NCI-H460 (cell line): ENCODE measurements around the gene GALNTL6. TPM values are rescaled to one million over a fixed set of nuclear protein-coding genes. Genes with fewer than 3 reads are reported as not detected.
"Not testable (repeated sequence)": the region's sequence is repeated elsewhere in the genome, so short reads cannot be mapped to it uniquely, and the experiment has no call there.

Source experiments
- DNase-seq: peaks from one replicate; pipeline ENCODE4 v3.0.0-alpha.2; 2016; ENCODE audit warnings: low read depth; ENCODE audit errors: extremely low read depth
- total RNA-seq: library from RNA; depleted of rRNA; stranded (reverse); fragments of >200 nt; shearing (Covaris generic); gene quantifications from 2 replicates; pipeline ENCODE4 v1.2.3, GENCODE V29; 2014

The GALNTL6 gene
- total RNA-seq, 1 experiment from 2014 or later, result 0.57 TPM

GRCh38 chr4:172957216-172957615, 1144.0 kb downstream of the GALNTL6 start:
- DNase-seq, result no peak

DNA sequence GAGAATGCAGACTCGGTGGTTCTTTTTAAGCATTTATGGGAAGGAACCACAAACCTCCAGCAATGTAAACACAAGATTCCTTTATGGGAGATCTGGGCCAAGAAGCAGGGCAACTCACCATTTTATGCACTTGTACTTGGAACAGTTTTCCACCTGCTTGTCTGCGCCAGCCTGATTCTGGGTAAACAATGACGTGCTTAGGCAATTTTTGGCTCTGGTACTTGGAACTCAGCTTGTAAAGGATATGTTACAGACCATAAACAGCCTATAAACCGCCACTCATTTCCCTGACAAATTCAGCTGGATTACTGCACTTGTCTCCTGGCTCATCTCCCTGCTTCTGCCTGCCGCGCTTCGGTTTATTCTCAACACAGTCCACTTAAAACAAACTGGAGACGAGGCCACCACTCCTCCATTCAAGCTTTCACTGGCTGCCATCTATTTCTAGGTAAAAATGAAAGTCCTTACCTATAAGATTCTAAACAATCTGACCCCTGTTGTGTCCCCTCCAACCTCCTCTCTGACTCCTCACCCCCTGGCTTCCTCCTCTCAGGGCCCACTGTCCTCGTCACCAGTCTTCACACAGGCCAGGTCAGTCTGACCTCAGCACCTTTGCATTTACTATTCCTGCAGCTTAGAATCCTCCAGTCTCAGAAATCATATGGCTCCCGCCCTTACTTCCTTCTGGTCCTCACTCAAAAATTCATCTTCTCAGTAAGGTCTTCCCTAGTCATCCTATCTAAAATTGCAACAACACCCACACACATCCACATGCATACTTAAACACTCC, 1149.6 kb downstream of the GALNTL6 start:
- DNase-seq, result no peak

- no peak for DNase-seq
Measured at GRCh38 chr4:172963498-172964294, 1150.5 kb downstream of the GALNTL6 start.

GRCh38 chr4:172970189-172970588, 1157.0 kb downstream of the GALNTL6 start:
- DNase-seq, result not testable (repeated sequence)

DNA sequence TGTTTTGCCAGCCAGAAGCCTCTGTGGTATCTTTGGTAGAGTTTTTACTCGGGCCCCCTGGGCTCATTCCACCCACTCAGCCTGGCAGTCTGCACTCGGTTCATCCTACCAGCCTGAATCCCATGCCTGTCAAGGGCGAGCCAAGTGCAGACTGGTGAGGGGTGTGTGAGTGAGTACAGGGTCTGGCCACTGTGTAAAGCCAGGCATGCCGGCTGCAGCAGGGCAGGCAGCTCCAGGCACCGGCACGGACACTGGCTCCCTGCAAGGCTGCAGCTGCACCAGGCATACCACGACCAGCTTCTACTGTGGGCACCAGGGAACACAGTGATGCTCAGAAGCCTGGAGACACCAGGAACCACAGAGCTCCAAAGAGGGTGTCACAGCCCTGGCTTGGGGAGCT, 1161.4 kb downstream of the GALNTL6 start:
- no peak for DNase-seq

DNA sequence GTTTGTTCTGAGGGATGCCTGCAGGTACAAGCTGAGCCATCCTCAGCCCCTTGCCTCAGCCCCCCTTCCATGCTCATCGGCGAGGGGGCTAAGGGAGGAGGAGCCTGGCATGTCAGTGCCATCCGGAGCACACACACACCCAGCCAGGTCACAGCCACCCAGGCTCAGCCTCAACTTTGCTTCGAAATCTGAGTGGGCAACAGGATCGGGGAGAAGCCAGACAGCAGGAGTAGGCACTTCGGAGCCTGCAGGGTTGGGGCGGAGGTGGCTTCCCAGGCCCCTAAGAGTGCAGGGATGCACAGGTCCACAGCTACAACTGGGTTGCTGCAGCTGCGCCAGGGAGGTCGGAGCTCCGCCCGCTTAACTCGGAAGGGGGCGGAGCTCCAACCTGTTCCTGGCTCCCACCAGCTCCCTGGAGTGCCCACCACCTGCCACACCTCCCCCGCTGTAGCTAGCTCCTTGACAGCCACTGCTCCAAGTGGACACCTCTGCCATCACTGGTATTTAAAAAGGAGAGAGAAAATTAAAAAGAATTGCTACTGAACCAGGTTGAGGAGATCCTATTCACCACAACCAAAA, 1162.5 kb downstream of the GALNTL6 start:
- DNase-seq, result no peak

DNA sequence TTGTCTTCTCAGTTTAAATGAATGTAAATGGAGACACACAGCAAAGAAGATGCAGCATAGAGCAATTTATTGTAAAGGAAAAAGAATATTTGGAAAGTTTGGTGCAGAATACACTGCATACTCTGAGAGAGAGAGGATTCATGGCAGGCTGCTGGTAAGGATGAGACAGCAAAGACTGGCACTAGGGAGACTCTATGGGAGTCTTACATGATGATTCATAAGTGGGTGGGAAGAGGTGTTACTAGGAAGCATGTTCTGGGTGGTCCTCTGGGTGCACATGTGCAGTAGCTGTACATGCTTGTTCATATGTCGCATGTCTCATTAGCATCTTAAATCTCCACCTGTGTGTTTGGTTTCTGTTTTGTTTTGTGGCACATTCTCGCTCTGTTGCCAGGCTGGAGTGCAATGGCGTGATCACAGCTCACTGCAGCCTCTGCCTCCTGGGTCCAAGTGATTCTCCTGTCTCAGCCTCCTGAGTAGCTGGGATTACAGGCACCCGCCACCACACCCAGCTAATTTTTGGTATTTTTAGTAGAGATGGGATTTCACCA, 1164.4 kb downstream of the GALNTL6 start:
- DNase-seq, result not testable (repeated sequence)

GRCh38 chr4:172978848-172979247, 1165.6 kb downstream of the GALNTL6 start:
- no peak for DNase-seq

- no peak for DNase-seq
Measured at GRCh38 chr4:172979332-172979731, 1166.1 kb downstream of the GALNTL6 start.

GRCh38 chr4:172980219-172980618, 1167.0 kb downstream of the GALNTL6 start:
- DNase-seq, result no peak

DNA sequence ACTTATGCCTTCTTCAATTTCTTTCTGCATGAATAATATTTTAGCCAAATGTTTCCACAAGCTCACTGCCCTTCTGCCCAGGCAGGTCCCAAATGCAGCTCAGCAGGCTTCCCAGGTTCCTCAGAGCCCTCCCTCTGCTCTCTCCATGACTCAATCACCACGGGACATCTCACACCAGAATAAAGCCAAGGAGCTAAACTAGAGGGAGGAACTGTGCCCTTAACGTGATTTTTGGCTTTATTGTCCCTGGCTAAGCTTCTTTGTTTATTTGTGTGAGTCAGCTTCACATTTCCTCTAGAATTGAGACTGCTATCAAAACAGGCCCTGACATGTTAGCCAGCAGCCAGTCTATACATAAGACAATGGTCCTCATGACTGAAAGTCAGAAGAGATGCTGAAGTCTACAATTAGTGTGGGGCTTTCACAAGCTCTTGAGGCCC, 1169.0 kb downstream of the GALNTL6 start:
- peak; percentile 53 for DNase-seq

GRCh38 chr4:172983014-172983413, 1169.8 kb downstream of the GALNTL6 start:
- DNase-seq, result no peak

GRCh38 chr4:172983631-172984030, 1170.4 kb downstream of the GALNTL6 start:
- no peak for DNase-seq

GRCh38 chr4:172985552-172985951, 1172.3 kb downstream of the GALNTL6 start:
- no peak for DNase-seq

DNA sequence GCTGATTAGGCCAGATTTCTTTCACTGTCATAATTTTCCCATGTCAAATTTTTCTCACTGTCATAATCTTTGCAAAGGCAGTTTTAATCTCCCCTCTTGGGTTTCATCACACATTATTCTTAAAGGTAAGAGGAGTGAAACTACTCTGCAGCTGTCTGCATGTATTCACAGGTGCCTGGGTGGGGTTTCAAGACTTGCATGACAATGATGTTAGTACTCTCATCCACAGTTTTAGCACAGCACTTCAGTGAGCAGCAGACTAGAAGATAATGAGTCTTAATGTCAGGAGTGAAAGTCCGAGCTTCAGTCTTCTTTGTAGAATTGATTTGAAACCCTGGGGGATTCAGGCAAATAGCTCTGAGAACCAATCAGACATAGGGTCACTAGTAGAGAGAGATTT, 1172.9 kb downstream of the GALNTL6 start:
- DNase-seq, result no peak

- DNase-seq, result no peak
Measured at GRCh38 chr4:172989984-172990820, 1177.0 kb downstream of the GALNTL6 start.

DNA sequence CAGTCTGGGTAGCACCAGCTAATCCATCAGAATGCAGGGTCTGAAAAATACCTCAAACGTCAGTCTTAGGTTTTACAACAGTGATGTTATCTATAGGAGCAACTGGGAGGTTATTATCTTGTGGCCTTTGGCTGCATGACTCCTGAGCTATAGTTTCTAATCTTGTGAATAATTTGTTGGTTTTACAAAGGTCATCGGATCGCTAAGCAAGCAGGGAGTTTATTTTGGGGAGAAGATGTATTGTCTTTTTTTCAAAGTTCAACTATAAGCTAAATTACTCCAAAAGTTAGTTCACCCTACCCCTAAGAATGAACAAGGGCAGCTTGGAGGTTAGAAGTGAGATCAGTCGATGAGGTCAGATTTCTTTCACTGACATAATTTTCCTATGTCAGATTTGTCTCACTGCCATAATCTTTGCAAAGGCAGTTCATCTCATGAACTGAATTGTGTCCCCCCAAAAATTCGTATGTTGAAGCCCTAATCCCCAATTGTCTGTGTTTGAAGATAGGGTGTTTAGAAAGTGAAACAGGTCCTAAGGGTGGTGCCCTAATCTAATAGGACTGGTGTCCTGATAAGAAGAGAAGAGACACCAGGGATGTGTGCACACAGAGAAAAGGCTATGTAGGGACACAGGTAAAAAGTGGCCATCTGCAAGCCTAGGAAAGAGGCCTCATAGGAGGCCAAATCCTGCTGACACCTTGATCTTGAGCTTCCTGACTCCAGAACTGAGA, 1179.6 kb downstream of the GALNTL6 start:
- DNase-seq, result no peak

- no peak for DNase-seq
Measured at GRCh38 chr4:172995161-172995560, 1182.0 kb downstream of the GALNTL6 start.

GRCh38 chr4:172995704-172996103, 1182.5 kb downstream of the GALNTL6 start:
- no peak for DNase-seq
